AG04450 (cell line): ENCODE measurements around the gene ASPSCR1. TPM values are rescaled to one million over a fixed set of nuclear protein-coding genes. Genes with fewer than 3 reads are reported as not detected.

Experiments used
- CTCF ChIA-PET: fragments of 300-600, 350-600 bp; formaldehyde crosslinking; extraction: SDS; loops from one replicate; lab custom pipeline; 2022; ENCODE audit warnings: antibody characterized with exemption, inconsistent platforms; lab: Charles Lee
- POLR2A ChIA-PET: fragments of 350-600 bp; formaldehyde crosslinking; extraction: SDS; loops from one replicate; lab custom pipeline; 2021; ENCODE audit warnings: antibody characterized with exemption, inconsistent platforms; lab: Yijun Ruan, JAX
- DNase-seq: peaks from one replicate; pipeline ENCODE4 v3.0.0-alpha.2; 2011; ENCODE audit warnings: low read depth, low spot score
- H3K27ac ChIP-seq: one replicate; pipeline ENCODE4 v1.5.1; 2012; ENCODE audit warnings: low read depth, low read length, control low read depth
- H3K27me3 ChIP-seq: one replicate; pipeline ENCODE4 v1.6.0; 2012; ENCODE audit warnings: low read length; ENCODE audit not compliant: control insufficient read depth, insufficient read depth
- H3K4me3 ChIP-seq: 2 replicates; pipeline ENCODE4 v1.5.1; 2011; ENCODE audit warnings: mild to moderate bottlenecking, low read depth, low read length, control low read depth
- H3K9me3 ChIP-seq: 2 replicates; pipeline ENCODE4 v1.5.1; 2012; ENCODE audit warnings: low read length; ENCODE audit not compliant: control insufficient read depth, insufficient read depth
- CTCF ChIP-seq: IDR thresholded peaks from 2 replicates; pipeline ENCODE4 v1.5.1; 2011; ENCODE audit warnings: low read depth, low read length, control low read depth, inconsistent platforms
- polyA plus RNA-seq: library from polyadenylated mRNA; depleted of rRNA; stranded (reverse); fragments of >200 nt; gene quantifications from 2 replicates; pipeline ENCODE4 v1.2.3, GENCODE V29; 2011

ASPSCR1 gene
- polyA plus RNA-seq, 1 experiment = 7.1 TPM

DNA sequence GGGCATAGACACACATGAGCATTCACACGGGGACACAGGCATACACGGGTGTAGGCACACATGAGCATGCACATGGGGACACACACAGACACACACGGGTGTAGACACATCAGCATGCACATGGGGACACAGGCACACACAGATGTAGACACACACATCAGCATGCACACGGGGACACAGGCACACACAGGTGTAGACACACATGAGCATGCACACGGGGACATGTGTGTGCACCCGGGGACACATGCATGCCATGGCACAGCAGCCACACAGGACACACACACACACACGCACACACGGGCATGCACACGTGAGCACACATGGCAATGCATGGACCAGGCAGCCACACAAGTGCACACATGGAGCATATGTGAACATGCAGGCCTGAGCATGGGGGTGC is 65.2 kb downstream of the ASPSCR1 start:
- H3K9me3 ChIP-seq = no peaks in the 10 kb centered on the region; the same call in 1 of the 2 replicates
- no peaks in the 10 kb centered on the region for H3K27me3 ChIP-seq
- TF ChIP-seq CTCF = no peak
- DNase-seq = no peak
- no peak overlapping the region for H3K4me3 ChIP-seq
- CTCF ChIA-PET = no interaction called here
- H3K27ac ChIP-seq = no peak overlapping the region
- POLR2A ChIA-PET = interaction anchor here (0.6 kb wide), 1 partner anchor 62 kb away, joined by 3 read pairs; no protein-coding TSS in a partner anchor

- Histone ChIP-seq H3K9me3 (no peaks in the 10 kb centered on the region; the same call in 1 of the 2 replicates), H3K27me3 (no peaks in the 10 kb centered on the region), H3K27ac (no peak overlapping the region), H3K4me3 (no peak overlapping the region)
- CTCF ChIA-PET = interaction anchor here (1.2 kb wide), 1 partner anchor 13 kb away, joined by 4 read pairs; no protein-coding TSS in a partner anchor
- POLR2A ChIA-PET = no interaction called here
- no peak for TF ChIP-seq CTCF
- DNase-seq = no peak
Observed at GRCh38 chr17:82043507-82043906, 66.1 kb downstream of the ASPSCR1 start.

GRCh38 chr17:82045936-82046484 is 68.6 kb downstream of the ASPSCR1 start:
- POLR2A ChIA-PET = interaction anchor here (0.6 kb wide), 1 partner anchor 43 kb away, joined by 4 read pairs; no protein-coding TSS in a partner anchor
- DNase-seq = no peak

GRCh38 chr17:82046903-82047302 is 69.5 kb downstream of the ASPSCR1 start:
- H3K9me3 ChIP-seq = peaks cover 4% of the 10 kb centered on the region; the same call in 1 of the 2 replicates
- no peak for TF ChIP-seq CTCF
- ChIA-PET CTCF (no interaction called here), POLR2A (no interaction called here)
- H3K27ac ChIP-seq = no peak overlapping the region
- no peak for DNase-seq
- H3K4me3 ChIP-seq = no peak overlapping the region
- H3K27me3 ChIP-seq = no peaks in the 10 kb centered on the region

More at GRCh38 chr17:82045936-82046484, 68.6 kb downstream of the ASPSCR1 start:
- TF ChIP-seq CTCF = no peak
- Histone ChIP-seq H3K9me3 (peaks cover 3% of the 10 kb centered on the region; the same call in 1 of the 2 replicates), H3K4me3 (no peak overlapping the region), H3K27me3 (no peaks in the 10 kb centered on the region), H3K27ac (no peak overlapping the region)
- CTCF ChIA-PET = no interaction called here

DNA sequence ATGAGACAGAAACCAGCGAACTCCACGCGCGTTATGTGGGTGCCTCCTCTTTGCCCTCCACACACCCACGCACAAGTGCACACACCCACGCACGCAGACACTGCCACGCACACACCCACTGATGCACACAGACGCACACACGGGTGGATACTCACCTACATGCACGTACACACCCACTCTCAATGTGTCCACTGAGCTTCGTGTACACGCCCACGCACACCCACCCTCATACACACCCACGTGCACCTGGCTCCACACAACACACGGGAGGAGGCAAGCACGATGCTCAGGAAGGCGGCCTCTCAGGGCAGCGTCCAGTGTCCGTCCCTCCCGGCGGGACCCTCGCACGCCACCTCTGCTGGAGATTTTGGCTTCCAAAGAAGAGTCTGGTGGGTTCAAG is 70.0 kb downstream of the ASPSCR1 start:
- no peak for TF ChIP-seq CTCF
- ChIA-PET POLR2A (no interaction called here), CTCF (no interaction called here)
- Histone ChIP-seq H3K27ac (no peak overlapping the region), H3K4me3 (no peak overlapping the region), H3K27me3 (no peaks in the 10 kb centered on the region), H3K9me3 (peaks cover 4% of the 10 kb centered on the region; the same call in 1 of the 2 replicates)
- no peak for DNase-seq
